Activated CD8-positive, alpha-beta T cell treated with anti-CD3 and anti-CD28 coated beads, Interleukin-2, amount 10 ng/mL, durations not matched to agents 7 days and 5 days (primary cell): ENCODE data around the gene ATP10A. TPM values are rescaled to one million over a fixed set of nuclear protein-coding genes. Genes with fewer than 3 reads are reported as not detected.
"Not testable (repeated sequence)": the region's sequence is repeated elsewhere in the genome, so short reads cannot be mapped to it uniquely, and the experiment has no call there.

ENCODE experiments used
- ATAC-seq: fragments of 150-1000 bp; cut with Tn5 transposase; one replicate; pipeline ENCODE4 v1.10.0; 2021; ENCODE audit warnings: moderate library complexity
- CTCF ChIA-PET: fragments of 350-600 bp; sonication (Branson Sonifier 250); formaldehyde crosslinking; loops from one replicate; lab custom pipeline; 2021; ENCODE audit warnings: antibody characterized with exemption; lab: Charles Lee
- POLR2A ChIA-PET: fragments of 350-600 bp; sonication (Branson Sonifier 250); formaldehyde crosslinking; loops from one replicate; lab custom pipeline; 2021; ENCODE audit warnings: antibody characterized with exemption; lab: Charles Lee
- DNase-seq: peaks from one replicate; pipeline ENCODE4 v3.0.0-alpha.2; 2020
- H3K27ac Mint-ChIP-seq: one replicate; pipeline ENCODE4 v1.8.0; 2021; ENCODE audit warnings: mild to moderate bottlenecking, mixed read lengths
- H3K27me3 Mint-ChIP-seq: one replicate; pipeline ENCODE4 v1.8.0; 2021; ENCODE audit warnings: low read depth, mixed read lengths
- H3K36me3 Mint-ChIP-seq: one replicate; pipeline ENCODE4 v1.8.0; 2021; ENCODE audit warnings: low read depth, mixed read lengths
- H3K4me1 Mint-ChIP-seq: one replicate; pipeline ENCODE4 v1.8.0; 2021; ENCODE audit warnings: low read depth, mixed read lengths
- H3K4me3 Mint-ChIP-seq: one replicate; pipeline ENCODE4 v1.8.0; 2021; ENCODE audit warnings: mild to moderate bottlenecking, mixed read lengths
- H3K9me3 Mint-ChIP-seq: one replicate; pipeline ENCODE4 v1.8.0; 2022; ENCODE audit warnings: mixed read lengths; ENCODE audit not compliant: insufficient read depth
- total RNA-seq, 2 experiments: library from RNA; stranded (reverse); gene quantifications; one replicate each; pipeline ENCODE4 v1.2.3, GENCODE V29; 2021

The ATP10A gene
- total RNA-seq, 2 experiments from 2014 or later = 53.8 to 58.9 TPM

DNA sequence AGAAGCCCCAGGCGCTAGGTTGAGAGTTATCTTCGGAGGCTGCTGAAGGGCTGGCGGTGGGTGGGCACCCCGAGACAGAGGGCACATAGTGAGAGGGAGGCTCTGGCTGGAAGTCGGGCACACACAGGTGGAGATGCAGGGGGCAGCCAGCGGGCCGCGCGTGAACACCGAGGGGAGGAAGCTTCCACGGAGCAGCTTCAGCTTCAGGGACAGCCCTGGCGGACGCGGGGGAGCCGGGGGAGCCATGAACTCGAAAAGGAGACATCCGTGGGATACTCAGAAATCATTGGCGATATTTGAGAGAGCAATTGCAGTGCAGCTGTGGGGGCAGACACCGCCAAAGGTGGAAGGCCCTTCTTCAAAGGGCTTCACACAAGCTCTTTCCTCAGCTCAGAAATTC is 204.6 kb downstream of the ATP10A start:
- H3K9me3 Mint-ChIP-seq = no peaks in the 10 kb centered on the region
- CTCF ChIA-PET = no interaction called here

DNA sequence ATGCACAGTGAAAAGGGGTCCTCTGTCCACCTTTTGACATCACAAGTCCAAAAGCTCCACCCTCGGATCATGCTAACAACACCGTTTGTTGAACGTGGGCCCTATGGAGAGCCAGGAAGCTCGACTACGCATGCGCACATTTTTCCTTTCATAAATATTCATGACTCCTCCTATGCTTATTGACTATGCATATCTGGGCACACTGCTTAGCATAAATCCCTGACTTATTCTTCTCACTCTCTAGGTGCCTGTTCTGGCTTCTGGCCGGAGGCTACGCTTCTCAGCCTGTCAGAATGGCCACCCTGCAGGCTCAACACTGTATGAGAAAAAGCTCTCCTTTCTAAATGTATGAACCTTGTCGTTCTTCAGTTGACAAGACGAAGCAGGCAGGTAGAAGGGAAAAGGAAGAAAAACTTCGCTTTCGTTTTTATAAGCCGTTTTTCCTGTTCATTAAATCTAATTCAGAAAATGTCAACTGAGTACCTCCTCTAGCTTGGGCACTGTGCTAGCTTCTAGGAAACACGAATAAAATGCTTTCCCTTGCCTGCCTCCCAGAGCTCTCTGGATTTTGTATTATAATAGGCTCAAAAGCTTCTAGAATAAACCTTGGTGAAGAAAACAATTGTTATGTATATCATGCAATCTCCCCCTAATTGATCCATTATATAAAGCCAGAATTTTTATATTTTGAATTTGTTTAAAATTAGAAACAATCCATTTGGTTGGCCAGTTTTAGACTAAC is 207.7 kb downstream of the ATP10A start:
- ChIA-PET CTCF (interaction anchor here (1.6 kb wide), 1 partner anchor 278 kb away, joined by 3 read pairs; no protein-coding TSS in a partner anchor), POLR2A (no interaction called here)
- no peak for DNase-seq
- no peak for ATAC-seq
- H3K27ac Mint-ChIP-seq = no peak overlapping the region
- no peaks in the 10 kb centered on the region for H3K4me1 Mint-ChIP-seq
- no peak overlapping the region for H3K4me3 Mint-ChIP-seq
- no peaks in the 10 kb centered on the region for H3K36me3 Mint-ChIP-seq
- peaks cover 6% of the 10 kb centered on the region for H3K27me3 Mint-ChIP-seq
- no peaks in the 10 kb centered on the region for H3K9me3 Mint-ChIP-seq

More for the DNA sequence above, 204.6 kb downstream of the ATP10A start:
- Mint-ChIP-seq H3K4me3 (no peak overlapping the region), H3K36me3 (no peaks in the 10 kb centered on the region), H3K4me1 (no peaks in the 10 kb centered on the region), H3K27me3 (peaks cover 7% of the 10 kb centered on the region), H3K27ac (no peak overlapping the region)
- POLR2A ChIA-PET = no interaction called here
- no peak for DNase-seq
- ATAC-seq = no peak

DNA sequence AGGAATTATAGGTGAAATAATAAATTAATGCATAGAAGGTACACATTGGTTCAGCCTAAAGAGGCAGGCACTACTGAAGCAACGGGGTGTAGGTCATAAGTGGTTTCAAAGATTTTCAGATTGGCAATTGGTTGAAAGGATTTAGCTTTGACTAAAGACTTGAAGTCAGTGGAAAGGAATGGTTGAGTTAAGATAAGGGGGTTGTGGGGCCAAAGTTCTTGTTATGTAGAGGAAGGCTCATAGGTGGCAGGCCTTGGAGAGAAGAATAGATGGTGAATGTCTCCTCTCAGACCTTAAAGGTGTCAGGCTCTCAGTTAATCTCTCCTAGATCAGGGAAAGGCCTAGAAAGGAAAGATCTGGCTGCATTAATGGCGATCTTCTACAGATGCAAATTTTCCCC is 209.8 kb downstream of the ATP10A start:
- POLR2A ChIA-PET = no interaction called here

DNA sequence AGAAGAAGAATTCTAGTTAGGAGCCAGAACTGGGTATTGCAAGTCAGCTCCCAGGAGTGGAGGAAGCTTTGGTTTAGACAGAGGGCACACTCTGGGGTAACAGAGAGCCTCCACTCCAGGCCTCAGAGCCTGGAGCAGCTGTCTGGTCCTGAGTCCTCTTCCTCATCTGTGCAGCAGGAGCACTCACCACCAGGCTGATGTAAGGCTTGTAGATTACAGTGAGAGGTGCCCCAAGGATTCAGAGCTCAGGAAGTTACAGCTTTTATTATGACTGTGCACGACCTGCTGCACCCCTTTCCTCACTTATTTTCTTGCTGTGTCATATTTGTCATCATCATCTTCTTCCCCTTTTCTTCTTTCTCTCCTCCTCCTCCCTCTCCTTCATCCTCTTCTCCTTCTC is 210.4 kb downstream of the ATP10A start:
- H3K27me3 Mint-ChIP-seq = peaks cover 6% of the 10 kb centered on the region
- ATAC-seq (no peak), DNase-seq (no peak)
- ChIA-PET CTCF (no interaction called here), POLR2A (no interaction called here)
- H3K4me3 Mint-ChIP-seq = no peak overlapping the region
- H3K9me3 Mint-ChIP-seq = no peaks in the 10 kb centered on the region
- no peaks in the 10 kb centered on the region for H3K4me1 Mint-ChIP-seq
- no peak overlapping the region for H3K27ac Mint-ChIP-seq
- H3K36me3 Mint-ChIP-seq = no peaks in the 10 kb centered on the region

More for the DNA sequence above, 209.8 kb downstream of the ATP10A start:
- Mint-ChIP-seq H3K4me1 (no peaks in the 10 kb centered on the region), H3K27me3 (peaks cover 6% of the 10 kb centered on the region), H3K36me3 (no peaks in the 10 kb centered on the region), H3K4me3 (no peak overlapping the region), H3K27ac (no peak overlapping the region), H3K9me3 (no peaks in the 10 kb centered on the region)
- ATAC-seq (no peak), DNase-seq (no peak)
- CTCF ChIA-PET = no interaction called here

DNA sequence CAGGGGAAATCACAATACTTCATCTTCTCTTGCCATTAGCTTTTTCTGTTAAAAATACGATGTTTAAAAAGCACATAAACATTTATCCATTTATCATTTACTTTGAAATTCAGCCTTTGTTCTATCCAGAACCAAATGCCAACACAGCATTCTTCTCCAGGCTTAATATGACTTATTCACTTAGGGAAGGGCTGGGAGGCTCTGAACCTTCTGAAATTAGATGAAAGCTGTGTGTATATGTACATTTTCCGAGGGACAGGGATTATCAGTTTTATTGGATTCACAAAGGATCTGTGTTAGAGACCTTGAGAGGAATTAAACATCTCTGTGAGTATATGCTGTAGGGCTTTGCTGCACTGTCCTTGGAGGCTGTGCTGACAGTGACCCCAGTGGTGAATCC is 213.7 kb downstream of the ATP10A start:
- no peaks in the 10 kb centered on the region for H3K9me3 Mint-ChIP-seq
- POLR2A ChIA-PET = no interaction called here
- H3K36me3 Mint-ChIP-seq = no peaks in the 10 kb centered on the region
- peaks cover 8% of the 10 kb centered on the region for H3K27me3 Mint-ChIP-seq
- CTCF ChIA-PET = no interaction called here
- H3K4me1 Mint-ChIP-seq = no peaks in the 10 kb centered on the region
- no peak for DNase-seq
- no peak overlapping the region for H3K27ac Mint-ChIP-seq
- ATAC-seq = no peak
- no peak overlapping the region for H3K4me3 Mint-ChIP-seq

DNA sequence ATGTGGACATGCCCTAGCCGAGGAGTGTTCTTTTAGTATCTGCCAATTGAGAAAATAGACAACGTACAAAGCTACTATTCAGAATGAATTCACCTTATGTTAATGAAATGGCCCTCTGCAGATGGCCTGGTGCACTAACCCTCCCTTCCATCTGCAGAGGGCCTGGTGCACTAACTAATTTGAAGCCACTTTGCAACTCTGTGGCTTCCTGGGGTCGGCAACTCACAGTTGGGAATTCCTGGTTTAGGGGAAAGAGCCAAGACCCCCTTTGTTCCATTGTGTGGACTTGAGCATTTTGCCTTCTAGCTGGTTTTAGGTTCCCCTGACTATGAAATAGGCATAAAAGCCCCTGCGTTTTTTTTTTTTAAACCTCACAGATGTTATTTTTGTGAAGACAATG is 220.0 kb downstream of the ATP10A start:
- no peak overlapping the region for H3K4me3 Mint-ChIP-seq
- H3K27me3 Mint-ChIP-seq = peaks cover 11% of the 10 kb centered on the region
- H3K9me3 Mint-ChIP-seq = no peaks in the 10 kb centered on the region
- H3K27ac Mint-ChIP-seq = no peak overlapping the region
- ChIA-PET CTCF (no interaction called here), POLR2A (interaction anchor here (0.7 kb wide), 1 partner anchor 318 kb away, joined by 4 read pairs; no protein-coding TSS in a partner anchor)
- H3K36me3 Mint-ChIP-seq = no peaks in the 10 kb centered on the region
- H3K4me1 Mint-ChIP-seq = no peaks in the 10 kb centered on the region
- DNase-seq (no peak), ATAC-seq (no peak)

DNA sequence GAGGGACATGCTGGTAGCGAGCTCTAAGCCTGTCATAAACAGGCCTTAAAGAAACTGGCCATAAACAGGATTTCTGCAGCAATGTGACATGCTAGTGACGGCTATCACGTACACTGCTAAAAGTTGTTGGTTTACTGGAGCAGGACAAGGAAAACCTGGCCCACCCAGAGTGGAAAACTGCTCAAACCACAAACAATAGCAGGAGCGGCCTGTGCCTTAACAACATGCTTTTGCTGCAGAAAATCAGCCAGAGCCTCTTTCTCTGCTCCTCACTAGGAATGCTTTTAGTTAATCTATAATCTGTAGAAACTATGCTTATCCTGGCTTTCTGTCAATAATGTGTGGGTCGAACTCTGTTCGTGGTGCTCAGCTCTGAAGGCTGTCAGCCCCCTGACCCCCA is 221.4 kb downstream of the ATP10A start:
- Mint-ChIP-seq H3K27ac (no peak overlapping the region), H3K36me3 (no peaks in the 10 kb centered on the region), H3K4me3 (no peak overlapping the region), H3K27me3 (peaks cover 9% of the 10 kb centered on the region), H3K9me3 (no peaks in the 10 kb centered on the region), H3K4me1 (no peaks in the 10 kb centered on the region)
- ChIA-PET POLR2A (no interaction called here), CTCF (no interaction called here)
- ATAC-seq (no peak), DNase-seq (no peak)

DNA sequence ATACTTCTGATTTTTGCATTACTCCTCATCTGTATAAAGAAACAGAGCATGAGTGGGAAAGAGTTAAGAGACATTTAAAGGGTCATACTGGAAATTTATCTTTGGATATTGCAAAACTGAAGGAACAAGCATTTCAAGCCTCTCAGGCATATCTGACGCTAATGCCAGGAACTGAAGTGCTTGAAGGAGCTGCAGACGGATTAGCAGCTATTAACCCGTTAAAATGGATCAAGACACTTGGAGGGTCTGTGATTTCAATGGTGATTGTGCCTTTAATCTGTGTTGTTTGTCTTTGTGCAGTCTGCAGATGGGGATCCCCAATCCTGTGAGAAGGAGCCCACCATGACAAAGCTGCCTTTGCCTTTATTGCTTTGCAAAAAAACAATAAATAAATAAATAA is 221.8 kb downstream of the ATP10A start:
- CTCF ChIA-PET = no interaction called here
- DNase-seq (no peak), ATAC-seq (no peak)
- no peak overlapping the region for H3K4me3 Mint-ChIP-seq
- H3K9me3 Mint-ChIP-seq = no peaks in the 10 kb centered on the region
- POLR2A ChIA-PET = no interaction called here
- H3K36me3 Mint-ChIP-seq = no peaks in the 10 kb centered on the region
- H3K27me3 Mint-ChIP-seq = peaks cover 9% of the 10 kb centered on the region
- H3K27ac Mint-ChIP-seq = no peak overlapping the region
- no peaks in the 10 kb centered on the region for H3K4me1 Mint-ChIP-seq

DNA sequence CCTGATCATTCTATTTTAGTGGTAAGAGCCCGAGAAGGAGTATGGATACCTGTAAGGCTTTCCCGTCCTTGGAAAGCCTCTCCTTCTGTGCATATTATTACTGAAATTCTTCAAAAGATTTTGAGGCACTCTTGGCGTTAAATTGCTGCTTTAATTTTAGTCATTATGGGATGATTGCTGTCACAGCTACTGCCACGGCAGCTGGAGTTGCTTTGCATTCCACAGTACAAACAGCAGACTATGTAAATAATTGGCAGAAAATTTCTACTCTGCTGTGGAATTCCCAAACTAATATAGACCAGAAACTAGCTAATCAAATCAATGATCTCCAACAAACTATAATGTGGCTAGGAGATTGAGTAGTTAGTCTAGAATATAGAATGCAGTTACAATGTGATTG is 222.2 kb downstream of the ATP10A start:
- CTCF ChIA-PET, POLR2A ChIA-PET, DNase-seq, H3K27me3 Mint-ChIP-seq, H3K4me1 Mint-ChIP-seq, H3K27ac Mint-ChIP-seq, H3K4me3 Mint-ChIP-seq, H3K9me3 Mint-ChIP-seq, ATAC-seq, H3K36me3 Mint-ChIP-seq: not testable (repeated sequence)

DNA sequence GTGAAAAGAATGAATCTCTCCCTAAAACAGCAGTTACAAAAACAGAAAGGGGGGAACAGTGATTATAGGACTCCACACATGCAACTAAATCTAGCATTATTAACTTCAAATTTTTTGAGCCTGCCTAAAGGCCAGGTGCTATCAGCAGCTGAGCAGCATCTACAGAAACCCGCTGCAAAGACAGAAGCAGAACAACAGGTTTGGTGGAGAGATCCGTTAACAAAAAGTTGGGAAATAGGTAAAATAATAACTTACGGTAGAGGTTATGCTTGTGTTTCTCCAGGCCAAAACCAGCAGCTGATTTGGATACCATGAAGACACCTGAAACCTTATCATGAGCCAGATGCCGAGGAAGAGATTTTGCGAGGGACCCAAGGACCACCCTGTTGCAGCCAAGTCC is 222.7 kb downstream of the ATP10A start:
- ATAC-seq (no peak), DNase-seq (no peak)
- no peaks in the 10 kb centered on the region for H3K9me3 Mint-ChIP-seq
- peaks cover 9% of the 10 kb centered on the region for H3K27me3 Mint-ChIP-seq
- H3K36me3 Mint-ChIP-seq = no peaks in the 10 kb centered on the region
- POLR2A ChIA-PET = no interaction called here
- CTCF ChIA-PET = no interaction called here
- no peak overlapping the region for H3K27ac Mint-ChIP-seq
- H3K4me1 Mint-ChIP-seq = no peaks in the 10 kb centered on the region
- H3K4me3 Mint-ChIP-seq = no peak overlapping the region

DNA sequence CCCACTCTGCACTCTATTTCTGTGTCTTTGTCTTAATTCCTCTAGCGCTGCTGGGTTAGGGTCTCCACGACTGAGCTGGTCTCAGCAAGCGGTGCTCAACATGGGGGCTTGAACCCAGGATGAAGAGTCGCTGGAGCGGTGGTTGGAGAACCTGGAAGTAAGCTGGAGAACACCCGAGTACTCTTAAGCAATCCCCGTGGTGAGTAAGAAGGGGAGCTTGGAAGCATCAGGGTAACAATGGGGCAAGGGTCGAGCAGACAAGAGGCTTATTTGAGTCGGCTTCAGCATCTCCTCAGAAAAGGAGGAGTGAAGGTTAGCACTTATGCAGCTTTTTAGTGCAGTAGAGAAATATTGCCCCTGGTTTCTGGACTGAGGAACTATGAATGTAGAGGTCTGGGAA is 226.6 kb downstream of the ATP10A start:
- H3K27me3 Mint-ChIP-seq, H3K9me3 Mint-ChIP-seq: not testable (repeated sequence)

DNA sequence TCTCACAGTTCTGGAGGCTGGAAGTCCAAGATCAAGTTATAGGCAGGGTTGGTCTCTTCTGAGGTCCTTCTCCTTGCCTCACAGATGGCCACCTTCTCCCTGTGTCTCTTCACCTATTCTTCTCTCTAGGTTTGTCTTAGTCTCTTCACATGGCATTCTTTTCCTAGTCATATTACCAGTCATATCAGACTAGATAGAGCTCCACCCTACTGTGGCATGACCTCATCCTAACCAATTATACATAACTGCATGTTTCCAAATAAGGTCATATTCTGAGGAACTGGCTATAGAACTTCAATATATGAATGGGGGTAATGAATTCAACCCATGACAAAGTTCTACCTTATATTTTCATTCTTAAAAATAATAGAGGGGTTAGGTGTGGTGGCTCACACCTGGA is 227.9 kb downstream of the ATP10A start:
- Mint-ChIP-seq H3K4me1 (no peaks in the 10 kb centered on the region), H3K9me3 (no peaks in the 10 kb centered on the region), H3K27ac (no peak overlapping the region), H3K4me3 (no peak overlapping the region), H3K36me3 (no peaks in the 10 kb centered on the region), H3K27me3 (peaks cover 2% of the 10 kb centered on the region)
- ATAC-seq (no peak), DNase-seq (no peak)
- POLR2A ChIA-PET = no interaction called here
- CTCF ChIA-PET = no interaction called here

More for the DNA sequence above, 226.6 kb downstream of the ATP10A start:
- POLR2A ChIA-PET, H3K4me3 Mint-ChIP-seq, H3K36me3 Mint-ChIP-seq, ATAC-seq, DNase-seq, H3K27ac Mint-ChIP-seq, CTCF ChIA-PET, H3K4me1 Mint-ChIP-seq: not testable (repeated sequence)

DNA sequence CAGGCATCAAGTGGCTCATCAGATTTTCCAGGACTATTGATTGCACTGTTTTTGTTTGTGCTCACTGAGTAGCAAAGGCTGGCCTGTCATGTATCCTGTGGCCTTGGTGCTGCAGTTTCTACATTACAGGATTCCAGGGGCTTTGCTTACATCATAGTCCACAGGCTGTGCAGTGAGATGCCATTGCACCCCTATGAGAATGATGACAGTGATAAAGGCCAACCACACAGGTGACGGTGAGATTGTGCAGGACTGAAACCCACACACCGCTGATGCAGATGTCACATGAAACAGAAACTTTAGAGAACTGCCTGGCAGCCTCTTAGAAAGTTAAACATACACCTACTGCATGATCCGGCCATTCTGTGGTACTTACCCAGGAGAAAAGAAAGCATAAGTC is 229.3 kb downstream of the ATP10A start:
- peaks cover 3% of the 10 kb centered on the region for H3K27me3 Mint-ChIP-seq
- no peak overlapping the region for H3K27ac Mint-ChIP-seq
- DNase-seq = no peak
- ATAC-seq = no peak
- H3K4me1 Mint-ChIP-seq = no peaks in the 10 kb centered on the region
- H3K36me3 Mint-ChIP-seq = no peaks in the 10 kb centered on the region
- no peak overlapping the region for H3K4me3 Mint-ChIP-seq
- H3K9me3 Mint-ChIP-seq = peaks cover 6% of the 10 kb centered on the region
- POLR2A ChIA-PET = no interaction called here
- CTCF ChIA-PET = no interaction called here
